A673 (cell line): Measurements from ENCODE around the gene KRTAP17-1.

ENCODE experiments used
- EZH2 ChIP-seq: fragments of 200-600 bp; sonication (generic); IDR thresholded peaks from 2 replicates; pipeline ENCODE4 v1.6.1; 2017; ENCODE audit warnings: borderline replicate concordance, low read depth, mild to moderate bottlenecking, mixed read lengths, antibody characterized with exemption, low read length; ENCODE audit not compliant: poor library complexity, severe bottlenecking
- TF ChIP-seq, protein P1 (sequence below): fragments of 300-800, 200-600 bp; sonication (generic); conservative IDR thresholded peaks from 2 replicates; pipeline ENCODE4 v1.5.1; 2017; ENCODE audit warnings: low read depth, mild to moderate bottlenecking, antibody characterized with exemption, low read length, moderate library complexity, mixed read lengths

DNA sequence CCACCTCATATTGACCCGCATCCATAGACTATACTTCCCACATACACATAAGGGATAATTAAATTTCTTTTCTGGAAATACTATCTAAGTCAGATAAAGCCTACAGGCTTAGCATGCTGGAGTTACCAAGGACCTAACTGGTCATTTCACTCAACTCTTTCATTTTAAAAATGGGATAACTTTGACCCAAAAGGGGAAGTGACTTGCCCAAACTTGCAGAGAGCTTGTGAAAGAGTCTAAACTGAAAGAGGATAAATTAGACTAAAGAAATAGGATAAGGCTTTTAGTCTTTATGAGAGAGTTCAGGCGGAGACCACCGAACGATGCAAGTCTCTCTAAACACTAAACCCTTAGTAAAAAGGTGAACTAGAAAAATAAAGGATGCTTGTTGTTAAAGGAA lies 39.0 kb upstream of the KRTAP17-1 start:
- TF ChIP-seq, protein P1, sequence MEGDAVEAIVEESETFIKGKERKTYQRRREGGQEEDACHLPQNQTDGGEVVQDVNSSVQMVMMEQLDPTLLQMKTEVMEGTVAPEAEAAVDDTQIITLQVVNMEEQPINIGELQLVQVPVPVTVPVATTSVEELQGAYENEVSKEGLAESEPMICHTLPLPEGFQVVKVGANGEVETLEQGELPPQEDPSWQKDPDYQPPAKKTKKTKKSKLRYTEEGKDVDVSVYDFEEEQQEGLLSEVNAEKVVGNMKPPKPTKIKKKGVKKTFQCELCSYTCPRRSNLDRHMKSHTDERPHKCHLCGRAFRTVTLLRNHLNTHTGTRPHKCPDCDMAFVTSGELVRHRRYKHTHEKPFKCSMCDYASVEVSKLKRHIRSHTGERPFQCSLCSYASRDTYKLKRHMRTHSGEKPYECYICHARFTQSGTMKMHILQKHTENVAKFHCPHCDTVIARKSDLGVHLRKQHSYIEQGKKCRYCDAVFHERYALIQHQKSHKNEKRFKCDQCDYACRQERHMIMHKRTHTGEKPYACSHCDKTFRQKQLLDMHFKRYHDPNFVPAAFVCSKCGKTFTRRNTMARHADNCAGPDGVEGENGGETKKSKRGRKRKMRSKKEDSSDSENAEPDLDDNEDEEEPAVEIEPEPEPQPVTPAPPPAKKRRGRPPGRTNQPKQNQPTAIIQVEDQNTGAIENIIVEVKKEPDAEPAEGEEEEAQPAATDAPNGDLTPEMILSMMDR = no peak
- no peak for TF ChIP-seq EZH2
